Sigmoid colon (tissue), 4 donors: ENCODE results near the gene RSL1D1.

Experiments
- POLR2A ChIP-seq, 2 donors: fragments of 450-650 bp; IDR thresholded peaks; one replicate each; pipeline ENCODE4 v1.6.1; 2016; ENCODE audit warnings: antibody characterized with exemption in 2 of 2, mild to moderate bottlenecking in 2 of 2, moderate library complexity in 2 of 2
- POLR2AphosphoS5 ChIP-seq, 4 donors: sonication (generic); formaldehyde crosslinking; IDR thresholded peaks; one replicate each; pipeline ENCODE4 v1.6.1; 2017; ENCODE audit warnings: antibody characterized with exemption in 4 of 4
- TF ChIP-seq, protein P1 (sequence below), 4 experiments: fragments of 450-650 bp in 3 of 4; fragments of 200-600 bp in 1 of 4; IDR thresholded peaks; one replicate each; pipeline ENCODE4 v1.5.1; 2016 to 2019; ENCODE audit warnings: antibody characterized with exemption in 4 of 4, mild to moderate bottlenecking in 3 of 4, moderate library complexity in 2 of 4

DNA sequence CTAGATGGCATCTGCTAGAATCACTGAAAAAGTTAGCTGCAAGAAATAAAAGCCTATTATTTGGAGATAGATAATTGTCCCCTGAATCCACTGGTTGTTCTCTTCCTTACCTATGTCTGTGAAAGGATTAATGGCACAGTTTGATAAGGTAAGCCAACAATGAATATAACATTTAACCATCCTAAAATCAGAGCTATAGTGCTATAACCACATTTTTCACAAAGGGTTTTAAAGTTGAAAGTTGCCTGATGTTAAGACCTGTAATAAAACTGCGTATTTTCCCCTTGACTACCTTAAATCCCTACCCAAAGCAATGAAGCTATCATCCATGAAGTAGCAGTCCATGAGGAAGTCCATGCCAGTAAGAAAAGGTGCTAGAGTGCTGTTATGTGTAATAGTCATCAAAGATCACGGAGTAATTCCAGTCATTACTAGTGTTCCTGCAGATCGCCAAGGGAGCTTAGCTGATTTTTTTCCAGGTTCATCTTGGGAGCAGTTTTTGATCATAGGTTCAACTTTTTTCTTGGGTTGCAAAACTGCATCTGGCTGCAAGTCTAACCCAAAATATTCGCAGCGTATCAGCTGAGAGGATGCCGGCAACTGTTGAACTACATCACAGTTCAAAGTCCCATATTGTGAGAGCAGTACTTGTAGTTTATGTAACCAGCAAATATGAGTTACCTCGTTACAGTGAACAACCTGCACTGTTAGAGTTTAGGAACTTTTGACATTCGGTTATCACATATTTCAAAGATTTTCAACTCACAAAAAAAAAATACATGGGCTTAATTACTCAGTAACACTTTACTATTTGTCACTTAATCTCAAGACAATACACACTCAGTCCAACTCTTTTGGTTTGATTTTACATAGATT, 18.2 kb upstream of the RSL1D1 start:
- TF ChIP-seq POLR2A (IDR thresholded peaks at IDR 0.05), result no peak
- TF ChIP-seq, protein P1, sequence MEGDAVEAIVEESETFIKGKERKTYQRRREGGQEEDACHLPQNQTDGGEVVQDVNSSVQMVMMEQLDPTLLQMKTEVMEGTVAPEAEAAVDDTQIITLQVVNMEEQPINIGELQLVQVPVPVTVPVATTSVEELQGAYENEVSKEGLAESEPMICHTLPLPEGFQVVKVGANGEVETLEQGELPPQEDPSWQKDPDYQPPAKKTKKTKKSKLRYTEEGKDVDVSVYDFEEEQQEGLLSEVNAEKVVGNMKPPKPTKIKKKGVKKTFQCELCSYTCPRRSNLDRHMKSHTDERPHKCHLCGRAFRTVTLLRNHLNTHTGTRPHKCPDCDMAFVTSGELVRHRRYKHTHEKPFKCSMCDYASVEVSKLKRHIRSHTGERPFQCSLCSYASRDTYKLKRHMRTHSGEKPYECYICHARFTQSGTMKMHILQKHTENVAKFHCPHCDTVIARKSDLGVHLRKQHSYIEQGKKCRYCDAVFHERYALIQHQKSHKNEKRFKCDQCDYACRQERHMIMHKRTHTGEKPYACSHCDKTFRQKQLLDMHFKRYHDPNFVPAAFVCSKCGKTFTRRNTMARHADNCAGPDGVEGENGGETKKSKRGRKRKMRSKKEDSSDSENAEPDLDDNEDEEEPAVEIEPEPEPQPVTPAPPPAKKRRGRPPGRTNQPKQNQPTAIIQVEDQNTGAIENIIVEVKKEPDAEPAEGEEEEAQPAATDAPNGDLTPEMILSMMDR (IDR thresholded peaks at IDR 0.05), result no peak
- no peak for TF ChIP-seq POLR2AphosphoS5 (IDR thresholded peaks at IDR 0.05)
